Measurements from ENCODE around the gene PTGS1. TPM values are rescaled to one million over a fixed set of nuclear protein-coding genes. Genes with fewer than 3 reads are reported as not detected.

The PTGS1 gene
- total and polyA plus RNA-seq, 2 of the 8 experiments (the other 6 are each of a cell fraction or from before 2014, with no cell fraction given) = 1.1 to 1.9 TPM

- H3K27me3 ChIP-seq (replicated peaks in 1 of 4; ENCODE audit: control insufficient read depth in 3 of 4, extremely low read depth in 1 of 4, insufficient read depth in 3 of 4, low read length in 3 of 4) = no peaks in the 10 kb centered on the region; a peak in 1 of 7 replicates
- ChIA-PET CTCF (ENCODE audit: partially characterized antibody) (interaction anchor here (0.6 to 1.2 kb wide), 3 partner anchors 19 to 412 kb away, joined by 3 to 4 read pairs (median 4); no protein-coding TSS in a partner anchor), POLR2A (ENCODE audit: partially characterized antibody) (no interaction called here)
- WGBS, 2 experiments (ENCODE audit: extremely low coverage in 1 of 2, insufficient coverage in 1 of 2, insufficient read length in 1 of 2, insufficient replicate concordance in 2 of 2, low coverage in 1 of 2, low lambda C conversion rate in 2 of 2, missing lambda C conversion rate in 1 of 2) = 92% methylated on average over 2 of the region's 2 CpGs; no CpG with 5 or more reads in 1 of the 2 experiments
- H2BK20ac ChIP-seq (ENCODE audit: low read length) = no peak overlapping the region
- H2AK5ac ChIP-seq (ENCODE audit: low read depth, low read length) = no peak overlapping the region
- no peak overlapping the region for H3K56ac ChIP-seq (replicated peaks; ENCODE audit: insufficient read length, low read depth, low read length)
- no peak overlapping the region for H4K8ac ChIP-seq (ENCODE audit: extremely low read depth, insufficient read depth, low read length)
- no peaks in the 10 kb centered on the region for H3K36me3 ChIP-seq (ENCODE audit: control insufficient read depth in 2 of 4, insufficient read depth in 4 of 4, low read length in 3 of 4)
- H4K91ac ChIP-seq (replicated peaks; ENCODE audit: insufficient read length, low read length) = no peak overlapping the region
- no peak overlapping the region for H2BK12ac ChIP-seq (ENCODE audit: low read depth, low read length)
- FAIRE-seq (no peak), DNase-seq (ENCODE audit: low read depth in 1 of 2, low spot score in 2 of 2) (no peak)
- H3K9ac ChIP-seq (replicated peaks in 1 of 4; ENCODE audit: extremely low read depth in 1 of 4, low read depth in 3 of 4, low read length in 3 of 4) = no peak overlapping the region
- no peaks in the 10 kb centered on the region for H3K23me2 ChIP-seq (ENCODE audit: low read depth, low read length)
- H3K27ac ChIP-seq (ENCODE audit: low read depth, low read length) = no peak overlapping the region
- peaks cover 3 to 5% of the 10 kb centered on the region in 2 experiments; a peak in 1 of 4 replicates for H3K9me3 ChIP-seq (ENCODE audit: insufficient read depth in 2 of 2, low read depth in 1 of 2, low read length in 1 of 2)
- no peaks in the 10 kb centered on the region for H3K79me2 ChIP-seq (ENCODE audit: control insufficient read depth in 1 of 2, insufficient read depth in 2 of 2, low read length in 2 of 2)
- no peaks in the 10 kb centered on the region for H4K20me1 ChIP-seq (replicated peaks in 1 of 2; ENCODE audit: control insufficient read depth in 1 of 2, insufficient read depth in 2 of 2, low read length in 2 of 2)
- H3K23ac ChIP-seq (ENCODE audit: insufficient read length) = no peak overlapping the region
- H3K79me1 ChIP-seq (ENCODE audit: low read depth, low read length) = no peaks in the 10 kb centered on the region
- no peaks in the 10 kb centered on the region for H3K4me1 ChIP-seq (replicated peaks in 1 of 4; ENCODE audit: control insufficient read depth in 3 of 4, insufficient read depth in 4 of 4, low read length in 3 of 4)
- H3K4ac ChIP-seq (replicated peaks; ENCODE audit: insufficient read length, low read depth, low read length) = no peak overlapping the region
- no peak overlapping the region for H2BK5ac ChIP-seq (ENCODE audit: low read depth, low read length)
- H4K5ac ChIP-seq (ENCODE audit: insufficient read length, low read depth, low read length) = no peak overlapping the region
- H2BK120ac ChIP-seq (replicated peaks; ENCODE audit: low read depth, low read length) = no peak overlapping the region
- H2BK15ac ChIP-seq (ENCODE audit: low read length) = no peak overlapping the region
- no peak overlapping the region for H3K4me2 ChIP-seq (ENCODE audit: insufficient read depth in 1 of 2, low read depth in 2 of 2, low read length in 2 of 2)
- no peak overlapping the region for H3K18ac ChIP-seq (ENCODE audit: extremely low read depth, low read length)
- H3K4me3 ChIP-seq (ENCODE audit: extremely low read depth in 1 of 4, insufficient read depth in 2 of 4, low read depth in 3 of 4, low read length in 4 of 4) = no peak overlapping the region
- H3K14ac ChIP-seq (ENCODE audit: insufficient read length) = no peak overlapping the region
- no peak overlapping the region for H2AFZ ChIP-seq (ENCODE audit: low read length)
- TF ChIP-seq TAF7 (optimal IDR thresholded peaks at IDR 0.05; ENCODE audit: borderline replicate concordance, low read depth, low read length) = no peak
- no peak for TF ChIP-seq SIN3A (conservative IDR thresholded peaks at IDR 0.05 in 1 of 2, IDR thresholded peaks at IDR 0.05 in 1 of 2; ENCODE audit: low read depth in 1 of 2, low read length in 2 of 2)
- TF ChIP-seq MAFK (IDR thresholded peaks at IDR 0.05; ENCODE audit: low read depth, low read length) = no peak
- no peak for TF ChIP-seq SP4 (IDR thresholded peaks at IDR 0.05; ENCODE audit: low read length)
- no peak for TF ChIP-seq ASH2L (IDR thresholded peaks at IDR 0.05; ENCODE audit: low read length)
- TF ChIP-seq KDM4A (IDR thresholded peaks at IDR 0.05; ENCODE audit: low read depth, low read length, severe bottlenecking) = no peak
- no peak for TF ChIP-seq SIRT6 (IDR thresholded peaks at IDR 0.05; ENCODE audit: low read length)
- TF ChIP-seq ZNF274 (IDR thresholded peaks at IDR 0.05; ENCODE audit: borderline replicate concordance, extremely low read depth, low read length) = no peak
- TF ChIP-seq SIX5 (IDR thresholded peaks at IDR 0.05; ENCODE audit: low read depth, low read length) = no peak
- no peak for TF ChIP-seq RXRA (IDR thresholded peaks at IDR 0.05; ENCODE audit: insufficient read depth, low read depth, low read length)
- no peak for TF ChIP-seq RAD21 (IDR thresholded peaks at IDR 0.05 in 1 of 2, conservative IDR thresholded peaks at IDR 0.05 in 1 of 2; ENCODE audit: low read depth in 2 of 2, low read length in 2 of 2)
- TF ChIP-seq CREB1 (IDR thresholded peaks at IDR 0.05) = no peak
- TF ChIP-seq FOSL1 (IDR thresholded peaks at IDR 0.05; ENCODE audit: insufficient read depth, low read depth, low read length) = no peak
- TF ChIP-seq EZH2 (IDR thresholded peaks at IDR 0.05; ENCODE audit: low read depth, low read length, severe bottlenecking) = no peak
Measured at GRCh38 chr9:122397749-122398148, 26.9 kb downstream of the PTGS1 start.

All from H1 (cell line).